ENCODE results near the gene NT5C1B.

The NT5C1B gene

GRCh38 chr2:18599509-18600254, 10.3 kb upstream of the NT5C1B start:
- DNase-seq, result peak; percentile 89

GRCh38 chr2:18598848-18599484, 9.6 kb upstream of the NT5C1B start:
- DNase-seq, result no peak

- DNase-seq, result no peak
Measured at GRCh38 chr2:18597618-18598017, 8.2 kb upstream of the NT5C1B start.

GRCh38 chr2:18596993-18597392, 7.6 kb upstream of the NT5C1B start:
- no peak for DNase-seq

GRCh38 chr2:18593496-18593895, 4.1 kb upstream of the NT5C1B start:
- no peak for DNase-seq

- DNase-seq, result no peak
Measured at GRCh38 chr2:18592372-18592771, 3.0 kb upstream of the NT5C1B start.

- DNase-seq, result no peak
Measured at GRCh38 chr2:18588802-18589201, 567 bp downstream of the NT5C1B start.

- no peak for DNase-seq
Measured at GRCh38 chr2:18588049-18588448, 1.3 kb downstream of the NT5C1B start.

- DNase-seq, result peak; percentile 17
Measured at GRCh38 chr2:18585526-18585925, 3.8 kb downstream of the NT5C1B start.

GRCh38 chr2:18584608-18584954, 4.8 kb downstream of the NT5C1B start:
- no peak for DNase-seq

GRCh38 chr2:18583905-18584607, 5.3 kb downstream of the NT5C1B start:
- no peak for DNase-seq

- DNase-seq, result no peak
Measured at GRCh38 chr2:18580606-18581005, 8.8 kb downstream of the NT5C1B start.

- no peak for DNase-seq
Measured at GRCh38 chr2:18578033-18578432, 11.3 kb downstream of the NT5C1B start.

- DNase-seq, result no peak
Measured at GRCh38 chr2:18566145-18566769, 23.1 kb downstream of the NT5C1B start.

- no peak for DNase-seq
Measured at GRCh38 chr2:18560797-18561085, 28.6 kb downstream of the NT5C1B start.

GRCh38 chr2:18560031-18560796, 29.2 kb downstream of the NT5C1B start, which contains the start of gene RDH14:
Gene RDH14 (minus strand): TSS chr2:18560653. CDS start chr2:18560572, 81 bp downstream.
- DNase-seq, result peak; percentile 92

- DNase-seq, result no peak
Measured at GRCh38 chr2:18559531-18560030, 29.8 kb downstream of the NT5C1B start.

GRCh38 chr2:18558458-18558857, 30.9 kb downstream of the NT5C1B start:
- no peak for DNase-seq

- DNase-seq, result no peak
Measured at GRCh38 chr2:18557121-18557520, 32.2 kb downstream of the NT5C1B start.

GRCh38 chr2:18552351-18553077, 36.9 kb downstream of the NT5C1B start:
- DNase-seq, result no peak

GRCh38 chr2:18551623-18552022, 37.7 kb downstream of the NT5C1B start:
- peak; percentile 55 for DNase-seq

GRCh38 chr2:18551169-18551568, 38.2 kb downstream of the NT5C1B start:
- DNase-seq, result no peak

Measured in fibroblast of skin of right quadriceps (primary cell).